ENCODE data around the gene SIK3. TPM values are rescaled to one million over a fixed set of nuclear protein-coding genes. Genes with fewer than 3 reads are reported as not detected.

Gene SIK3
- total RNA-seq, 4 donors from 2014 or later: 31.7 to 56.1 (median 45.3) TPM

- Histone ChIP-seq H3K36me3 (no peaks in the 10 kb centered on the region), H3K9me3 (no peaks in the 10 kb centered on the region), H3K4me3 (no peak overlapping the region), H3K27me3 (no peaks in the 10 kb centered on the region), H3K27ac (no peak overlapping the region), H3K4me1 (peaks cover 2 to 74% (median 6%) of the 10 kb centered on the region in 3 donors)
- no peak for ATAC-seq
- WGBS, 2 donors (ENCODE audit: low coverage in 1 of 2): 73 to 80% methylated on average over 2 to 3 of the region's 3 CpGs
- no peak for TF ChIP-seq EP300 (IDR thresholded peaks at IDR 0.05)
- no peak for TF ChIP-seq CTCF (IDR thresholded peaks at IDR 0.05)
- no peak for TF ChIP-seq POLR2AphosphoS5 (IDR thresholded peaks at IDR 0.05)
- TF ChIP-seq POLR2A (IDR thresholded peaks at IDR 0.05): no peak
Measured at GRCh38 chr11:117023178-117023577, 75.0 kb downstream of the SIK3 start.

GRCh38 chr11:117022526-117022925 is 75.7 kb downstream of the SIK3 start:
- no peak for TF ChIP-seq CTCF (IDR thresholded peaks at IDR 0.05)
- no peak for TF ChIP-seq POLR2AphosphoS5 (IDR thresholded peaks at IDR 0.05)
- no peak for TF ChIP-seq EP300 (IDR thresholded peaks at IDR 0.05)
- TF ChIP-seq POLR2A (IDR thresholded peaks at IDR 0.05): no peak
- H3K9me3 ChIP-seq: no peaks in the 10 kb centered on the region
- 40 to 46% methylated on average over 3 of the region's 3 CpGs for WGBS, 2 donors (ENCODE audit: low coverage in 1 of 2)
- no peaks in the 10 kb centered on the region for H3K36me3 ChIP-seq
- H3K27ac ChIP-seq: no peak overlapping the region
- peaks cover 2 to 73% (median 6%) of the 10 kb centered on the region in 3 donors for H3K4me1 ChIP-seq
- H3K4me3 ChIP-seq: no peak overlapping the region
- no peak for ATAC-seq
- no peaks in the 10 kb centered on the region for H3K27me3 ChIP-seq

GRCh38 chr11:117020869-117021564 is 77.2 kb downstream of the SIK3 start:
- Histone ChIP-seq H3K4me3 (no peak overlapping the region), H3K27ac (no peak overlapping the region), H3K36me3 (no peaks in the 10 kb centered on the region), H3K9me3 (no peaks in the 10 kb centered on the region), H3K4me1 (peaks cover 2 to 65% (median 6%) of the 10 kb centered on the region in 3 donors), H3K27me3 (no peaks in the 10 kb centered on the region)
- no peak for ATAC-seq
- TF ChIP-seq CTCF (IDR thresholded peaks at IDR 0.05): no peak
- no peak for TF ChIP-seq POLR2AphosphoS5 (IDR thresholded peaks at IDR 0.05)
- TF ChIP-seq POLR2A (IDR thresholded peaks at IDR 0.05): no peak
- no peak for TF ChIP-seq EP300 (IDR thresholded peaks at IDR 0.05)
- WGBS, 2 donors (ENCODE audit: low coverage in 1 of 2): 27 to 69% methylated on average over 3 to 5 of the region's 6 CpGs

GRCh38 chr11:117020287-117020686 is 77.9 kb downstream of the SIK3 start:
- Histone ChIP-seq H3K27me3 (no peaks in the 10 kb centered on the region), H3K9me3 (no peaks in the 10 kb centered on the region), H3K27ac (no peak overlapping the region), H3K4me3 (no peak overlapping the region), H3K36me3 (no peaks in the 10 kb centered on the region), H3K4me1 (peaks cover 2 to 58% (median 6%) of the 10 kb centered on the region in 3 donors)
- no peak for ATAC-seq
- TF ChIP-seq POLR2AphosphoS5 (IDR thresholded peaks at IDR 0.05): no peak
- WGBS, 2 donors (ENCODE audit: low coverage in 1 of 2): 100% methylated on average over 1 of the region's 1 CpG; no CpG with 5 or more reads in 1 of the 2 donors

GRCh38 chr11:117019871-117020270 is 78.4 kb downstream of the SIK3 start:
- ATAC-seq: no peak
- Histone ChIP-seq H3K27me3 (no peaks in the 10 kb centered on the region), H3K9me3 (no peaks in the 10 kb centered on the region), H3K27ac (no peak overlapping the region), H3K4me3 (no peak overlapping the region), H3K4me1 (peaks cover 2 to 54% (median 6%) of the 10 kb centered on the region in 3 donors), H3K36me3 (no peaks in the 10 kb centered on the region)
- TF ChIP-seq CTCF (IDR thresholded peaks at IDR 0.05) (no peak), EP300 (IDR thresholded peaks at IDR 0.05) (no peak), POLR2AphosphoS5 (IDR thresholded peaks at IDR 0.05) (no peak), POLR2A (IDR thresholded peaks at IDR 0.05) (no peak)
- WGBS, 2 donors (ENCODE audit: low coverage in 1 of 2): 74 to 85% methylated on average over 6 to 7 of the region's 7 CpGs

Data from gastroesophageal sphincter (tissue), 4 donors.